Mucosa of gallbladder (tissue), 1 donor: Measurements from ENCODE around the gene ABCB4. TPM values are rescaled to one million over a fixed set of nuclear protein-coding genes. Genes with fewer than 3 reads are reported as not detected.

Experiments used
- DNase-seq: peaks from one replicate; pipeline ENCODE4 v3.0.0-alpha.2; 2020; ENCODE audit warnings: low spot score
- total RNA-seq: library from RNA; stranded (reverse); gene quantifications from one replicate; pipeline ENCODE4 v1.2.1, GENCODE V29; 2021
- donor health status: DM: no; HTN: no; CAD: no.

Gene ABCB4
- total RNA-seq, 1 donor from 2014 or later: 2.0 TPM

- no peak for DNase-seq
Measured at GRCh38 chr7:87424075-87424474, 51.4 kb downstream of the ABCB4 start.

GRCh38 chr7:87420173-87420572 lies 55.3 kb downstream of the ABCB4 start:
- DNase-seq: no peak

DNA sequence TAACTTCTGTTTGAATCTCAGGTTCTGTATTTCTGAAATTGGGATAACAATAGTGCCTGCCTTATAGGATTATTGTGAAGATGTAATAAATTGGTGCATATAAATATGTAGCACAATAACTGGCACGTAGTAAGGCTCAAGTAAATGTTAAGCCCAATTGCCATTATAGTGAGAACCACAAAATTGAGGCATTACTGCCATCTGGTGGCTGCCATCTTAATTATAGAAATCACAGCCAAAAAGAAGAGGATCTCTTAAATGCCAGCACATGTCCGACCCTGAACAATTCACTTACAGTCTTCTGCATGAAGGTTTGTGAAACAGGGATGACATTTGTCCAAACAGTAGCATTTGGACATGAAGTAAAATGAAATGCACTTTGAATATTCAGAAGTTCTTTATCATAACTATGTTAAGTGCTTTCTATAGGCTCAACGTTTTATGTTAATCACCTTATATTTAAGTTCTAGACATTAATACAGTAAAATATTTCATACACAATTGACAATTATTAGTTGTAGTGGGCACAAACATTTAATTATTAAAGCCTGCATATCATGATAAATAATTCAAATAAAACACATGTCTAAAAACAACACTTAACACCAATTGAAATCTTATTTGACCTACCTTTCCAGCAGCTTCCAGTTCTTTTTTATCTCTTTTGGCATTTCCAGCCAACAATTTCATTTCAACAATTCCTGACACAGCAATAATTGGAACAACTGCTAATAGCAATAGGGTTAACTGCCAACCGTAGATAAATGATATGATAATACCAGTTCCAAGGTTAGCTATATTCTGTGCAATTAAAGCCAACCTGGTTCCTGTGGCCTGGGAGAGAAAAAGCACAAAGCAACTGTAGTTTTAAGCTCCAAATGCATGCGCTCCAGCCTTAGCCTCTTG lies 58.5 kb downstream of the ABCB4 start:
- peak; percentile 72 for DNase-seq

DNA sequence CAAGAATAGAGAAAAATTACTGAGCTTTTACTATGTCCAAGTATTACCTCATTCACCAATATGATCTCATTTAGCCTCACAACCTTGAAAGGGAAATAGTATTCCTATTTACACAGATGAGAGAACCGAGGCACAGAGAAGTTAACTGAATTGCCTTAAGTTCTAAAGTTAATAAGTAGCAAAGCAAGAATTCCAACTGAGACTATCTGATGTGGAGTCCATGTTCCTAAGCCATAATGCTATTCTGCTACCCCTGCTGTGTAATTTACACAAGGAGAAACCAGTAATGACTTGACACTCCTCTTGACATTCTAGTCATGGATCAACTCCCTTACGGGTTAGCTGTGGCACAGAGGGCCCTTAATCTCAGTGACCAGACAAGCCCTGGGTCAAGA lies 60.7 kb downstream of the ABCB4 start:
- no peak for DNase-seq

- DNase-seq: no peak
Measured at GRCh38 chr7:87413951-87414793, 61.3 kb downstream of the ABCB4 start.

DNA sequence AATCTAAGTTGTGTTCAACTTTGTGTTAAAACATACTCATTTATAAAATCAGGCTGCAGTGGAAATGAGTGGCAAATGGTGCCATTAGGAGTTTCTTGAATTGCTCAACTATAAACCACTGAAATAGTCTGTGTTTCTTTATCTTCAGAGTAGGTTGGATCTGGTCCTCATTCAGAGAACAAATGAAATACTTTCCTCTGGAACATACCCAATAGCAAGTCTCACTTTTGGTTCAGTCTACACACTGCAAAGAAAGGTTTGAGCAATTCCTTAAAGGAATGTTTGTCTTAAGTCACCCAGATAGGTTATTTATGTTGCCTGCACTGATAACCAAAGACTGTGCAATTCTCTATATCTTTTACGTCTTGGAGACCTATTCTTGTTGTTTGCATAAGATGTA lies 62.5 kb downstream of the ABCB4 start:
- DNase-seq: no peak

- DNase-seq: no peak
Measured at GRCh38 chr7:87411186-87411585, 64.3 kb downstream of the ABCB4 start.

DNA sequence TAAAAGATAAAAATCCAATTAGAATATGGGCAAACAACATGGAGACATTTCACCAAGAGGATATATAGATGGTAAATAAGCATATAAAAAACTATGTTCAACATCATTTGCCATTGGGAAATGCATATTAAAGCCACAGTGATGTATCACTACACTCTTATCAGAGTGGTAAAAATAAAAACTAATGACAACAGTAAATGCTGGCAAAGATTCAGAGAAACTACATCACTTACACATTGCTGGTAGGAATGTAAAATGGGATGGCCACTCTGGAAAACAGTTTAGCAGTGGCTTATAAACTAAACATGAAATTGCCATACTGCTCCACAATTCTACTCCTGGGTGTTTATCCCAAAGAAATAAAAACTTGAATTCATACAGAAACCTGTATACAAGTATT lies 70.8 kb downstream of the ABCB4 start:
- DNase-seq: no peak

GRCh38 chr7:87398446-87398845 lies 77.0 kb downstream of the ABCB4 start:
- no peak for DNase-seq

DNA sequence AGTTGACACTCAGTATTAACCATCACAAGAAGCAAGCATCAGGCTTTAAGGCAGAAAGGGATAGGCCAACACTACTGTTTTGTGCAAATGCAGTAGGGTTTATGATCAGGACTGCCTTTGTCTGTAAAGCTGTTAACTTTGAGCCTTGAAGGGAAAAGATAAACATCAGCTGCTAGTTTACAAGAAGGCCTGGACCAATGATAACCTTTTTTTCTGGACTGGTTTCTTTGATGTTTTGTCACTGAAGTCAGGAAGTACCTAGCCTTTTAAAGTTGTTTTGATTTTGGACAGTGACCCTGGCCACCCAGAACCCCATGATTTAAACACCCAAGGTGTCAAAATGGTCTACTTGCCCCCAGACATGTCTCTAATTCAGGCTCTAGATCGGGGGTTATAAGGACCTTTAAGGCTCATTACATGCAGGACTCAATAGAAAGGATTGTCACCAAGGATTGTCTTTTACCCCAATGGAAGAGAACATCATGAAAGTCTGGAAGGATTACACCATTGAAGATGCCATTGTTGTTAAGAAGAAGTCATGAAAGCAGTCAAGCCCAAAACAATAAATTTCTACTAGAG lies 79.9 kb downstream of the ABCB4 start:
- no peak for DNase-seq

GRCh38 chr7:87391020-87391701 lies 84.3 kb downstream of the ABCB4 start:
- DNase-seq: no peak

DNA sequence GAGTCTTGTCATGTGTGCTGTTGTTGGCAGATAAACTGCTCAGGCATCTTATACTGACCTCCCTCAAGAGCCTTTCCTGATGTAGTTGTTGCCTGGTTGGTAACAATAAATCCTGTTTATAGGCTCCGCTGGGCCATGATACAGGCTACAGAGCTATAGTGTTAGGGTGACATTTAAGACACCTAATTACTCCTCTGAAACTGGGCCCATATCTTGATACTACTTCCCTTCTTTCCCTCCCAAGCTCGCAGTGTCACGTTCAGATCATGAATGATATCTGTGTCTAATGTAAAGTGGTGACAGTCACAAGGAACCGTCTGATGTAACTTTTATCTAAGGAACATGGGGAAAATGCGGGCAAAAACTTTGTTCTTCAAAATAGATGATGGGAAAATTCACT lies 94.6 kb downstream of the ABCB4 start:
- DNase-seq: no peak

- DNase-seq: no peak
Measured at GRCh38 chr7:87375662-87376435, 99.6 kb downstream of the ABCB4 start.

GRCh38 chr7:87370660-87371180 lies 104.8 kb downstream of the ABCB4 start:
- no peak for DNase-seq

DNA sequence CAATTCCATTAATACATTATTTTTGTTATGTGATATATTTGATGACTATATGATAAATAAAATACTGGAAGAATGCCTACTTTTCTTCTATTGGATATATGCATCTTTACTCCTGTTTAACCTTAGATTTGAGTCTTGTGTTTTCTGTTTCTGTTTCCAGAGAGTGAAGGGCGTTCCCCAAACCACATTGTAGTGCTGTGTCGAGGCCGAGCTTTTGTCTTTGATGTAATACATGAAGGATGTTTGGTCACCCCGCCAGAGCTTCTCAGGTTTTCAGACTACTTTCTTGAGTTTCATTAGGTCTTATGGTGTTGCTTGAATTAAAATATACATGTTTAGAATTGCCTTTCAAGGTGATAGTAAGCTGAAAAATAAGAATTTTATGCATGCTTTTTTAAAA lies 106.3 kb downstream of the ABCB4 start:
- no peak for DNase-seq

DNA sequence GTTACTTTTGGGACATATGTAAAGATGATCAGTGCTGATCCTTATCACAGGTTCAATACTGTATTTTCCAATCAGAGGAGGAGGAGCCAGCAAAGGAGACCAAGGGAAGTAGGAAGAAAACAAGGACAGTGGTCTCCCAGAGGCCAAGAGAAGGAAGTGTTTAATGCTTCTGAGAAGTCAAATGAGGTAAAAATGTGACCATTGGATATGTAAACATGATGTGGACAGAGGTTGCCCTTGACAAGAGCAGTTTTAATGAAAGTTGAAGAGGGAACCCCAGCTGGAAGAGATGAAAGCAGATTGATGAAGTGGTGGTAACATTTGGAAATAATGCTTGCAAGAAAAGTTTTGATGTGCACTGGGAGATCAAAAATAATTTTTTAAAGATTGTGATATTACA lies 111.2 kb downstream of the ABCB4 start:
- DNase-seq: no peak

GRCh38 chr7:87363342-87363741 lies 112.1 kb downstream of the ABCB4 start:
- DNase-seq: no peak

- no peak for DNase-seq
Measured at GRCh38 chr7:87361320-87361719, 114.2 kb downstream of the ABCB4 start.

- DNase-seq: no peak
Measured at GRCh38 chr7:87359366-87359765, 116.1 kb downstream of the ABCB4 start.

- DNase-seq: no peak
Measured at GRCh38 chr7:87356448-87356847, 119.0 kb downstream of the ABCB4 start.

DNA sequence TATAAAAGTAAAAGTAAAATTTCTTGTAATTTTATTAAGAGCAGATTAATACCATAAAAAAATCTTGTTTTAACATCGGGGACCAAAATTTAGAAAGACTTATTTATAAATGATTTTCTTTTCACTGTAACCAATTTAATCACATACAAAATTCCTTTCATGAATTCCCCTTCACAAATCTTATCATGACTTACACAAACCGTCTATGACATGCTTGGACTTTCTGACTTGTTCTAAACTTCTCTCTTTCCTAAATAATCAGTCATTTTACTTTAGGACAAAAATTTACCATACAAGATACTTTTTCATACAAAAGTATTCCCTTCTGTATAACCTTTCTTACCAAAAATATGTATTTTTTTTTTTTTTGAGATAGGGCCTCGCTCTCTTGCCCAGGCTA lies 120.7 kb downstream of the ABCB4 start:
- no peak for DNase-seq
